ENCODE measurements around the gene CLSTN2. TPM values are rescaled to one million over a fixed set of nuclear protein-coding genes. Genes with fewer than 3 reads are reported as not detected.

Gene CLSTN2
- total RNA-seq, 1 donor, result not detected

- Histone ChIP-seq H3K27me3 (ENCODE audit: insufficient read depth, low read length) (no peaks in the 10 kb centered on the region), H3K4me3 (ENCODE audit: low read length) (no peak overlapping the region), H3K9me3 (ENCODE audit: low read depth, low read length) (no peaks in the 10 kb centered on the region), H3K4me1 (ENCODE audit: insufficient read depth, low read length) (no peaks in the 10 kb centered on the region)
Measured at GRCh38 chr3:140505876-140506275, 570.9 kb downstream of the CLSTN2 start.

GRCh38 chr3:140508550-140508949, 573.6 kb downstream of the CLSTN2 start:
- Histone ChIP-seq H3K27me3 (ENCODE audit: insufficient read depth, low read length) (no peaks in the 10 kb centered on the region), H3K4me3 (ENCODE audit: low read length) (no peak overlapping the region), H3K9me3 (ENCODE audit: low read depth, low read length) (no peaks in the 10 kb centered on the region), H3K4me1 (ENCODE audit: insufficient read depth, low read length) (no peaks in the 10 kb centered on the region)

- Histone ChIP-seq H3K4me3 (ENCODE audit: low read length) (no peak overlapping the region), H3K9me3 (ENCODE audit: low read depth, low read length) (no peaks in the 10 kb centered on the region), H3K4me1 (ENCODE audit: insufficient read depth, low read length) (no peaks in the 10 kb centered on the region), H3K27me3 (ENCODE audit: insufficient read depth, low read length) (no peaks in the 10 kb centered on the region)
Measured at GRCh38 chr3:140509534-140509933, 574.5 kb downstream of the CLSTN2 start.

DNA sequence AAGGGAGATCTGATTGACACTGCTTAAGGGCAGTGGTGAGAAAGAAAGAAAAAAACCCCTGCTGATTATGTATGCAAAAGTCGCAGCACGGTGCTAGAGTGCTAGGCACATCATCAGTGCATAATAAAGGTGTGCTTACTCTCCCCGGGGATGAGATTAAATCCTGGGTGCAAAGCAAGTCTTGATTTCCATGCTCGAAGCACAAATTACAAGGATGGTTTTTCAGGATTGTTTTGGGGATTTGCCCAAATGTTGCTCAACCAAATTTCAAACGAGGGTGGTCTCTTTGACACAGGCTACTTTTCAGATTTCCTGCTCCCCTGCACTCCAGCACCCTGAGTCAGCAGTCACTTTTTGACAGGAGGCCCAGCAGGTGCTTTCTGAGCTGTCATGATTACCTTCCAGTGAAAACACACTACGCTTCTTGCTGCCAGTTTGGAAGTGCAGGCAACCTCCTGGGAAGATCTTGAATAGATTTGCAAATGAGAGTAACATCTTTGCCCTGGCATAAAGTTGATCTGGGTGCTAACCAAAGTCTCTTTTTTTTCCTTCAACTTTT, 575.4 kb downstream of the CLSTN2 start:
- no peaks in the 10 kb centered on the region for H3K27me3 ChIP-seq (ENCODE audit: insufficient read depth, low read length)
- no peak overlapping the region for H3K4me3 ChIP-seq (ENCODE audit: low read length)
- no peaks in the 10 kb centered on the region for H3K9me3 ChIP-seq (ENCODE audit: low read depth, low read length)
- no peaks in the 10 kb centered on the region for H3K4me1 ChIP-seq (ENCODE audit: insufficient read depth, low read length)

- no peaks in the 10 kb centered on the region for H3K4me1 ChIP-seq (ENCODE audit: insufficient read depth, low read length)
- H3K4me3 ChIP-seq (ENCODE audit: low read length), result no peak overlapping the region
- peaks cover 5% of the 10 kb centered on the region for H3K9me3 ChIP-seq (ENCODE audit: low read depth, low read length)
- no peaks in the 10 kb centered on the region for H3K27me3 ChIP-seq (ENCODE audit: insufficient read depth, low read length)
Measured at GRCh38 chr3:140521751-140522445, 586.9 kb downstream of the CLSTN2 start.

GRCh38 chr3:140522653-140523380, 587.8 kb downstream of the CLSTN2 start:
- no peaks in the 10 kb centered on the region for H3K27me3 ChIP-seq (ENCODE audit: insufficient read depth, low read length)
- no peaks in the 10 kb centered on the region for H3K4me1 ChIP-seq (ENCODE audit: insufficient read depth, low read length)
- no peak overlapping the region for H3K4me3 ChIP-seq (ENCODE audit: low read length)
- H3K9me3 ChIP-seq (ENCODE audit: low read depth, low read length), result peaks cover 5% of the 10 kb centered on the region

- Histone ChIP-seq H3K9me3 (ENCODE audit: low read depth, low read length) (peaks cover 5% of the 10 kb centered on the region), H3K27me3 (ENCODE audit: insufficient read depth, low read length) (no peaks in the 10 kb centered on the region), H3K4me3 (ENCODE audit: low read length) (no peak overlapping the region), H3K4me1 (ENCODE audit: insufficient read depth, low read length) (no peaks in the 10 kb centered on the region)
Measured at GRCh38 chr3:140523600-140523999, 588.6 kb downstream of the CLSTN2 start.

- Histone ChIP-seq H3K27me3 (ENCODE audit: insufficient read depth, low read length) (no peaks in the 10 kb centered on the region), H3K9me3 (ENCODE audit: low read depth, low read length) (peaks cover 5% of the 10 kb centered on the region), H3K4me3 (ENCODE audit: low read length) (no peak overlapping the region), H3K4me1 (ENCODE audit: insufficient read depth, low read length) (no peaks in the 10 kb centered on the region)
Measured at GRCh38 chr3:140527156-140527555, 592.2 kb downstream of the CLSTN2 start.

GRCh38 chr3:140529096-140529495, 594.1 kb downstream of the CLSTN2 start:
- peaks cover 5% of the 10 kb centered on the region for H3K9me3 ChIP-seq (ENCODE audit: low read depth, low read length)
- no peak overlapping the region for H3K4me3 ChIP-seq (ENCODE audit: low read length)
- no peaks in the 10 kb centered on the region for H3K4me1 ChIP-seq (ENCODE audit: insufficient read depth, low read length)
- no peaks in the 10 kb centered on the region for H3K27me3 ChIP-seq (ENCODE audit: insufficient read depth, low read length)

- Histone ChIP-seq H3K27me3 (ENCODE audit: insufficient read depth, low read length) (no peaks in the 10 kb centered on the region), H3K4me1 (ENCODE audit: insufficient read depth, low read length) (no peaks in the 10 kb centered on the region)
Measured at GRCh38 chr3:140529558-140529957, 594.6 kb downstream of the CLSTN2 start.

DNA sequence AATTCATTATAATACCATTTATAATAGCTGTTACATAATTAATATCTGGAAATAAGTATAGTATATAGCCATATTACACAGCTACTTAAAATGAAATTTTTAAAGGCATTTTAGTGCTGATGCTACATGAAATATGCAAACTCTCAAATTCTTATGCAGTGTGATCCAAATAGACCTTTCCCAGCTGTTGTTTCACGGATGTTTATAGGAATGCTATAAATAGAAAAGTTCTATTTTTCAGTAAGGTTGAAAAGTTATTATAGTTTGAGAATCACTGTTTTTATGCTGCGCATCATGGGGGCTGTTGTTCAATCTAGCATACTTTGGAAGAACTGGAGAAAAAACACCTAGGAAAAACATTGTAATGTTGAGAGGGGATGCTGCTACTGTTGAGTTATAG, 595.1 kb downstream of the CLSTN2 start:
- Histone ChIP-seq H3K4me3 (ENCODE audit: low read length) (no peak overlapping the region), H3K27me3 (ENCODE audit: insufficient read depth, low read length) (no peaks in the 10 kb centered on the region), H3K4me1 (ENCODE audit: insufficient read depth, low read length) (no peaks in the 10 kb centered on the region), H3K9me3 (ENCODE audit: low read depth, low read length) (no peaks in the 10 kb centered on the region)

More at GRCh38 chr3:140529558-140529957, 594.6 kb downstream of the CLSTN2 start:
- Histone ChIP-seq H3K9me3 (ENCODE audit: low read depth, low read length) (peaks cover 4% of the 10 kb centered on the region), H3K4me3 (ENCODE audit: low read length) (no peak overlapping the region)

GRCh38 chr3:140530603-140531002, 595.6 kb downstream of the CLSTN2 start:
- Histone ChIP-seq H3K4me3 (ENCODE audit: low read length) (no peak overlapping the region), H3K27me3 (ENCODE audit: insufficient read depth, low read length) (no peaks in the 10 kb centered on the region), H3K4me1 (ENCODE audit: insufficient read depth, low read length) (no peaks in the 10 kb centered on the region), H3K9me3 (ENCODE audit: low read depth, low read length) (no peaks in the 10 kb centered on the region)

GRCh38 chr3:140532793-140533330, 597.9 kb downstream of the CLSTN2 start:
- no peaks in the 10 kb centered on the region for H3K4me1 ChIP-seq (ENCODE audit: insufficient read depth, low read length)
- no peaks in the 10 kb centered on the region for H3K9me3 ChIP-seq (ENCODE audit: low read depth, low read length)
- H3K27me3 ChIP-seq (ENCODE audit: insufficient read depth, low read length), result no peaks in the 10 kb centered on the region
- H3K4me3 ChIP-seq (ENCODE audit: low read length), result no peak overlapping the region

GRCh38 chr3:140536926-140537726, 602.1 kb downstream of the CLSTN2 start:
- H3K27me3 ChIP-seq (ENCODE audit: insufficient read depth, low read length), result no peaks in the 10 kb centered on the region
- no peaks in the 10 kb centered on the region for H3K4me1 ChIP-seq (ENCODE audit: insufficient read depth, low read length)
- no peak overlapping the region for H3K4me3 ChIP-seq (ENCODE audit: low read length)
- no peaks in the 10 kb centered on the region for H3K9me3 ChIP-seq (ENCODE audit: low read depth, low read length)

GRCh38 chr3:140537727-140538082, 602.7 kb downstream of the CLSTN2 start:
- no peak overlapping the region for H3K4me3 ChIP-seq (ENCODE audit: low read length)
- H3K4me1 ChIP-seq (ENCODE audit: insufficient read depth, low read length), result no peaks in the 10 kb centered on the region
- no peaks in the 10 kb centered on the region for H3K9me3 ChIP-seq (ENCODE audit: low read depth, low read length)
- no peaks in the 10 kb centered on the region for H3K27me3 ChIP-seq (ENCODE audit: insufficient read depth, low read length)
